Mononuclear cell (primary cell): Measurements from ENCODE around the gene RCAN2. TPM values are rescaled to one million over a fixed set of nuclear protein-coding genes. Genes with fewer than 3 reads are reported as not detected.

Experiments
- H3K27me3 ChIP-seq: 2 replicates; pipeline ENCODE4 v1.6.0; 2011; ENCODE audit warnings: low read length, control low read depth; ENCODE audit not compliant: insufficient read depth
- H3K4me1 ChIP-seq: 2 replicates; pipeline ENCODE4 v1.5.1; 2011; ENCODE audit warnings: mild to moderate bottlenecking, low read length, control low read depth; ENCODE audit not compliant: insufficient read depth
- H3K4me3 ChIP-seq: 2 replicates; pipeline ENCODE4 v1.5.1; 2011; ENCODE audit warnings: mild to moderate bottlenecking, low read length, moderate library complexity
- H3K9me3 ChIP-seq: 2 replicates; pipeline ENCODE4 v1.5.1; 2011; ENCODE audit warnings: low read depth, mild to moderate bottlenecking, control low read depth, low read length
- total RNA-seq: library from RNA; depleted of rRNA; stranded (reverse); fragments of >200 nt; gene quantifications from one replicate; pipeline ENCODE4 v1.2.3, GENCODE V29; 2012

The RCAN2 gene
- total RNA-seq, 1 donor: not detected

- no peak overlapping the region for H3K4me3 ChIP-seq
- no peaks in the 10 kb centered on the region for H3K9me3 ChIP-seq
- H3K4me1 ChIP-seq: no peaks in the 10 kb centered on the region
- no peaks in the 10 kb centered on the region for H3K27me3 ChIP-seq
Measured at GRCh38 chr6:46468403-46469010, 22.7 kb downstream of the RCAN2 start.

DNA sequence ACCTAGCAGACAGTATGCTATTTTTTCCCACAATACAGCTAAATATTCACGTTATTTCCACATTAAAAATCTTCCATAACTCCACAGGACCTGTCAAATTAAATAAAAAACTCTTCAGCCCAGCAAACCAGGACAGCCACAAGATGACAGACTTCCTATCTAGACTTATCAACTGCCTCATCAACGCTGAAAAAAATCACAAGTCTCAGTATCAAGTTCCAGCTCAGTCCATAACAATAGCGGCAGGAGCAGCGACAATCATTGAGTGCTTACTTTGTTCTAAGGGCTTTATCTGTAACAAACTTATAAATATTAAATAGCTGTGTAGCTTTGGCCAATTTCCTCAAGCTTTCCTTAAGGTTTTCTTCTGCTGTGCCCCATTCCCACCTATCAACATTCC is 24.7 kb downstream of the RCAN2 start:
- Histone ChIP-seq H3K9me3 (no peaks in the 10 kb centered on the region), H3K27me3 (peaks cover 5% of the 10 kb centered on the region)

GRCh38 chr6:46465294-46466165 is 25.7 kb downstream of the RCAN2 start:
- H3K9me3 ChIP-seq: no peaks in the 10 kb centered on the region
- no peak overlapping the region for H3K4me3 ChIP-seq
- H3K27me3 ChIP-seq: peaks cover 6% of the 10 kb centered on the region
- H3K4me1 ChIP-seq: no peaks in the 10 kb centered on the region

More for the DNA sequence above, 24.7 kb downstream of the RCAN2 start:
- no peak overlapping the region for H3K4me3 ChIP-seq
- H3K4me1 ChIP-seq: no peaks in the 10 kb centered on the region

- Histone ChIP-seq H3K9me3 (no peaks in the 10 kb centered on the region), H3K27me3 (peaks cover 8% of the 10 kb centered on the region), H3K4me1 (no peaks in the 10 kb centered on the region), H3K4me3 (no peak overlapping the region)
Measured at GRCh38 chr6:46456297-46456696, 35.0 kb downstream of the RCAN2 start.

DNA sequence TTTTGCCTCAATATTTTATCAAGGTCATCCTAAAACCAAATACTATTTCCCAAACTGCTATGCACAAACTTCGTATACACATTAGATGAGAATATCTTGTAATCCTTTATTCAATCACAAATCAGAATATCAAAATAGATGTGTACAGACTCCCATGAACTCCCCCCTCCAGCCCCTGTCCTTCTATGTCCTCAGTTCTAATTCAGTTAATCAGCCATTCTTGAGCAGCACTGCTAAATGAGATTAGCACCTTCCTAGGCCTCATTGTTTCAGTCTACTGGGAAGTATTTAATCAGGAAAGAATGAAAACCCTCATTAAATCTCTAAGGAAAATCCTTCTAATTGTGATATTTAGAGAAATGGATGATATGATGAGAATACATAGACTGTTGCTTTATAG is 36.6 kb downstream of the RCAN2 start:
- H3K4me1 ChIP-seq: no peaks in the 10 kb centered on the region
- peaks cover 6% of the 10 kb centered on the region for H3K27me3 ChIP-seq
- no peak overlapping the region for H3K4me3 ChIP-seq
- no peaks in the 10 kb centered on the region for H3K9me3 ChIP-seq

DNA sequence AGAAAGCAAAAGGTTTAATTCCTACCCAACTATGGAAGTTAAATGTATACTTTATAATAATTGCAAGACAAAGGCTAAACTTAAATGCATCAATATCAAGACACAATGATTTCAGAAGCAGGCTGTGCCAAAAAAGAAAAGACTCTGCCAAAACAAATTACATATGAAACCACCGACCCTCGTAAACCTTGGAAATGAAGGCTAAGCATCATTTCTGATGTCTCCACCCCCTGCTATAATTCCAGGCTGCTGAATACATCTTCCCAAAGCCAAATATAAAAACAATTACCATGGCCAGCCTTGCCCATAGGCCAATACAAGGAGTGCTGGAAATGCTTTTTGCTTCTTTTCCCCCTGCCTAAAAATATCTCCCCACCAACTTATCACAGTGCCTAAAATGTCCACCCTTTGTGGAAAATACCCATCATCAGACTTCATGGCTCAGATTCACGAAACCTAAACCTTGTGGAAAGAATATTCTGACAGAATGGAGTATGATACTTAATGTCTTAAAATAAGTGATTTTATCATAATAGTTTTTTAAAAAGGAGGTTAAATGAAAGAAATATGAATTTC is 37.4 kb downstream of the RCAN2 start:
- no peak overlapping the region for H3K4me3 ChIP-seq
- no peaks in the 10 kb centered on the region for H3K9me3 ChIP-seq
- peaks cover 4% of the 10 kb centered on the region for H3K27me3 ChIP-seq
- no peaks in the 10 kb centered on the region for H3K4me1 ChIP-seq

- H3K27me3 ChIP-seq: peaks cover 4% of the 10 kb centered on the region
- no peaks in the 10 kb centered on the region for H3K9me3 ChIP-seq
- H3K4me3 ChIP-seq: no peak overlapping the region
- H3K4me1 ChIP-seq: no peaks in the 10 kb centered on the region
Measured at GRCh38 chr6:46453216-46453615, 38.0 kb downstream of the RCAN2 start.

DNA sequence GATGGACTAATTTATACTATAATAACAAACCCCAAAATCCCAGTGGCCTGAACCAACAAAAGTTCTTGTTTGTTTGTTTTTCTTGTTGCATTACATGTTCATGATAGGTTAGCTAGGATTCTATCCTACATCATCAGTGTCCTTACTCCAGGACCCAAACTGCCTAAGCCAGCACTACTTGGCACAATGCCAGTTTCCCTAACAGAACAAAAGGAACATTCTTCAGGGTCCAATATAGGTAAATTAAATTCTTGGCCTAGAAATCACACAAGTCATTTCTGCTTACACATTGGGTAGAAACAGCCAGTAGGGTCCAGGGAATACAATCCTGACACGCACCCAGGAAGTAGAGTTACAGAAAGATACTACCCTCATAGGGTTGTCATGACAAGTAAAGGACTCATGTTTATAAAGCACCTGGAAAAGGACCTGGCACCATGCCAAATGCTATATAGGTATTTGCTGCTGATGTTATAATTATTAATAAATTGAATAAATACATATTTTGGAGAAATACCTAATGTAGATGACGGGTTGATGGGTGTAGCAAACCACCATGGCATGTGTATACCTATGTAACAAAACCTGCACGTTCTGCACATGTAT is 38.8 kb downstream of the RCAN2 start:
- Histone ChIP-seq H3K27me3 (no peaks in the 10 kb centered on the region), H3K4me1 (no peaks in the 10 kb centered on the region), H3K4me3 (no peak overlapping the region), H3K9me3 (no peaks in the 10 kb centered on the region)

GRCh38 chr6:46451343-46451742 is 39.9 kb downstream of the RCAN2 start:
- Histone ChIP-seq H3K9me3 (peaks cover 4% of the 10 kb centered on the region), H3K4me3 (no peak overlapping the region), H3K27me3 (no peaks in the 10 kb centered on the region), H3K4me1 (no peaks in the 10 kb centered on the region)

DNA sequence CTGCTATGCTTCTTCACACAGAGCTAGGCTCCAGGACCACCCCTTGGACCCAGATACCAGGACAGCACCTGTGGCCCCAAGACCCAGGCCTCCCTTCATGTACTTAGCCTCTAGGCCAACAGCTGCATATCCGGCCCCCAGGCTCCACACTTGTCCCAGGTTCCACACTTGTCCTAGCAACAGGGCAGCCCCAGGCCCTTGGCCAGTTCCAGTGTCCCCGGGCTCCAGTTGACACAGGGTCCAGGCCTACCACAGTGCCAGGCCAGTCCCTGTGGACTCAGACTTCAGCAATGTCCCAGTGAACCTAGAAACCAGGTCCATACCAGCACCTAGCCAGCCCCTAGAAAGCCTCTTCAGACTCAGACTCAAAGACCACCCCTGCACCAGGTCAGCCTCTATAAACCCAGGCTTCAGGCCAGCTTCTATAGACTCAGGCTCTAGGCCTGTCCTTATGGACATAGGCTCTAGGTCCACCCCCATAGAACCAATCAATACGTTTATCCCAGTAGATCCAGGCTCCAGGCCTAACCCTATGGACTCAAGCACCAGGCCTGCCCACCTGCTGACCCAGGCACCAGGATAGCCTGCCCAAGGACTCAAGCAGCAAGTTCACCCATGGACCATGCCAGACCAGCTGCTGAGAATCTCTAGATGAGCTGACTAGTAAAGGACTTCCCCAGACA is 46.3 kb downstream of the RCAN2 start:
- no peaks in the 10 kb centered on the region for H3K4me1 ChIP-seq
- no peaks in the 10 kb centered on the region for H3K27me3 ChIP-seq
- H3K9me3 ChIP-seq: peaks cover 14% of the 10 kb centered on the region
- no peak overlapping the region for H3K4me3 ChIP-seq

DNA sequence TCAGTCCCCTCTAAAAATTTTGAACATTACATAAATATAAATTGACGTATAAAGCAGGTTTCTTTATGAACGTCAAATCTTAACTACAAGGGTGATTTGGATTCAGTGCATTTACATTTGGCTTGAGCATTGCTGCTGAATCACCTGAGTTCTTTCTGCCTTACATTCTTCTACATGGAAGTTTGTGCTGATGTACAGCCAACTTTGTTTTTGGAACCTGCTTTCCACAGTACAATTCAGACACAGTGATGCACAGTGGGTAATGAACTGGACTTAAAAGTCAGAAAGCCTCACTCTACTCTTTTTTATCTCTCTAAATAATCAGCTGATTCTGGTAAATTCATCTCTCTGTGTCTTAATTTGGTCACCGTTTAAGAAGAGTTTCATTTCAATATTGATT is 47.6 kb downstream of the RCAN2 start:
- no peaks in the 10 kb centered on the region for H3K4me1 ChIP-seq
- no peaks in the 10 kb centered on the region for H3K27me3 ChIP-seq
- H3K4me3 ChIP-seq: no peak overlapping the region
- peaks cover 14% of the 10 kb centered on the region for H3K9me3 ChIP-seq

DNA sequence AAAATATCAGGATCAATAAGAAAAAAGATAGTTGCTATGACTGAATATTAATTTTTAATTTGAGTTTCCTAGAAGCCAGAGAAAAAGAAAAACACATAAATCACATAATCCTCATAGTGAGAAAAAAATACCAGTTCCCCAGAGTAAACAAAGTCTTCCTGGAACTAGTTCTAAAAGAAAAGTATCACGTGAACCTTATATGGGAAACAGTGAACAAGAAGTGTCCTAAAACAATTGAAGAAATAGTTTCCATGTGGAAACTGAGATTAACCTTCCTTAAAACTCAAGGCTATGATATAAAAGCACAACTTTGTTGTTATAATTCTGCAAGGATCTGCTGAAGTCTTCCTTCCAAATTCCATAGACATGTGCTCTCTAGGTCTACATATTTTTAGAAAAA is 50.6 kb downstream of the RCAN2 start:
- no peaks in the 10 kb centered on the region for H3K4me1 ChIP-seq
- H3K27me3 ChIP-seq: no peaks in the 10 kb centered on the region
- H3K4me3 ChIP-seq: no peak overlapping the region
- peaks cover 6% of the 10 kb centered on the region for H3K9me3 ChIP-seq

DNA sequence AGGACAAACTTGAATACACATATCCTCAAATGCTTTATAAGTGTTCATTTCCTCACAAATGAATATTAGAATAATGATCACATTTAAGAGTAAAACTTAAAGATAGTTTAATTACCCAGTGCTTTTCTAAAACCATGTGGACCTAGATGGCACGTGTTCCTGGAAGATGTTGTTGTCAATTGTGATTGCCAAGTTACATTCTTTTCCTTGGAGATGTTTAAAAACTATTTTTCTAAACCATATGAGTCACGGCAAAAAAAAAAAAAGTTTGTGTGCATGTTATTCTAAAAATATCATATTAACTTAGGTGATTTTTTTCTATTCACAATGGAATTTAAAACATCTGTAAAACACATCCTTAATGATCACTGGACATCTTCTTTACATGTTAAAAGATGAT is 51.1 kb downstream of the RCAN2 start:
- Histone ChIP-seq H3K27me3 (no peaks in the 10 kb centered on the region), H3K4me1 (no peaks in the 10 kb centered on the region), H3K4me3 (no peak overlapping the region), H3K9me3 (peaks cover under 1% of the 10 kb centered on the region)

DNA sequence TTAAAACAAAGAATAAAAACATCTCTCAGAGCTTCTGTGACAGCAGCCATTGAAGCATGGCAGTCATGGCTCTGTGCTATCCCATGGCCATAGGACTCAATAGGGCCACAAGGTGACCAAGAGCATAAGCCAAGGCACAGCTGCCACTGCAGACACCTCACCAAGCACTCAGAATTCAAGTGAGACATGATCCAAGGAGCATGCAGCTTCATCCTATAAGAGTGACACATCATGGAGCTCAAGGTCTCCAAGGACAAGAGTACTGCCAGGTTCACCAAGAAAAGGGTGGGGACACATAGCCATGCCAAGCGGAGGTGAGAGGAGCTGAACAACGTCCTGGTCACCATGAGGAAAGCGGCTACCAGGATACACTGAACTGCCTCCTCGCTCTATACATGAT is 53.0 kb downstream of the RCAN2 start:
- Histone ChIP-seq H3K27me3 (no peaks in the 10 kb centered on the region), H3K9me3 (no peaks in the 10 kb centered on the region), H3K4me3 (no peak overlapping the region), H3K4me1 (no peaks in the 10 kb centered on the region)
